Common myeloid progenitor, CD34-positive (primary cell): ENCODE data around the gene TAF11L11.
"Not testable (repeated sequence)": the region's sequence is repeated elsewhere in the genome, so short reads cannot be mapped to it uniquely, and the experiment has no call there.

Source experiments
- CTCF ChIA-PET: fragments of 350-600 bp; sonication (Branson Sonifier 250); formaldehyde crosslinking; loops from one replicate; lab custom pipeline; 2021; ENCODE audit warnings: antibody characterized with exemption; lab: Charles Lee
- POLR2A ChIA-PET: fragments of 350-600 bp; sonication (Branson Sonifier 250); formaldehyde crosslinking; loops from one replicate; lab custom pipeline; 2021; ENCODE audit warnings: antibody characterized with exemption; lab: Charles Lee
- DNase-seq, 3 donors: peaks; one replicate each; pipeline versions ENCODE4 v3.0.0 to v3.0.0-alpha.2; 2013
- H3K27ac ChIP-seq, 2 experiments: 1 replicate in 1 of 2; 2 replicates in 1 of 2; pipeline ENCODE4 v1.7.0; 2013; ENCODE audit warnings: inconsistent platforms in 2 of 2, low read length in 2 of 2, mild to moderate bottlenecking in 2 of 2, low read depth in 1 of 2, moderate library complexity in 1 of 2; ENCODE audit not compliant: severe bottlenecking in 2 of 2, insufficient read depth in 1 of 2, poor library complexity in 1 of 2
- H3K27me3 ChIP-seq, 5 experiments: replicated peaks in 2 of 5; 1 replicate in 3 of 5; 2 replicates in 2 of 5; pipeline versions ENCODE4 v1.6.1 to v1.7.0; 2013; ENCODE audit warnings: low read length in 4 of 5, mild to moderate bottlenecking in 2 of 5, moderate library complexity in 2 of 5, inconsistent platforms in 1 of 5; ENCODE audit not compliant: insufficient read depth in 5 of 5, control insufficient read depth in 4 of 5
- H3K36me3 ChIP-seq, 4 experiments: 1 replicate in 2 of 4; 2 replicates in 2 of 4; pipeline versions ENCODE4 v1.6.1 to v1.7.0; 2013; ENCODE audit warnings: low read length in 3 of 4, control low read depth in 1 of 4, mild to moderate bottlenecking in 1 of 4; ENCODE audit not compliant: control insufficient read depth in 4 of 4, insufficient read depth in 4 of 4
- H3K4me1 ChIP-seq, 4 experiments: 1 replicate in 3 of 4; 2 replicates in 1 of 4; pipeline versions ENCODE4 v1.6.1 to v1.7.1; 2013; ENCODE audit warnings: low read length in 3 of 4, mild to moderate bottlenecking in 3 of 4, control low read depth in 1 of 4, inconsistent platforms in 1 of 4, moderate library complexity in 1 of 4; ENCODE audit not compliant: control insufficient read depth in 4 of 4, insufficient read depth in 4 of 4; ENCODE audit errors: control extremely low read depth in 1 of 4
- H3K4me3 ChIP-seq, 7 experiments: 1 replicate in 4 of 7; 2 replicates in 3 of 7; pipeline versions ENCODE4 v1.5.1 to v1.7.0; 2013; ENCODE audit warnings: mild to moderate bottlenecking in 7 of 7, low read length in 6 of 7, moderate library complexity in 6 of 7, inconsistent platforms in 2 of 7, low read depth in 2 of 7, control low read depth in 1 of 7; ENCODE audit not compliant: insufficient read depth in 4 of 7, control insufficient read depth in 1 of 7; ENCODE audit errors: extremely low read depth in 1 of 7
- H3K9me3 ChIP-seq, 5 experiments: 1 replicate in 4 of 5; 2 replicates in 1 of 5; pipeline versions ENCODE4 v1.6.1 to v1.7.1; 2013; ENCODE audit warnings: low read length in 4 of 5, mild to moderate bottlenecking in 2 of 5, inconsistent platforms in 1 of 5, low read depth in 1 of 5, moderate library complexity in 1 of 5; ENCODE audit not compliant: control insufficient read depth in 4 of 5, insufficient read depth in 2 of 5; ENCODE audit errors: control extremely low read depth in 1 of 5
- WGBS: methylation state at CpG from one replicate; pipeline ENCODE4 v1.1.5; 2013; ENCODE audit not compliant: insufficient coverage; 5-methylcytosine and 5-hydroxymethylcytosine counted together

TAF11L11 gene

DNA sequence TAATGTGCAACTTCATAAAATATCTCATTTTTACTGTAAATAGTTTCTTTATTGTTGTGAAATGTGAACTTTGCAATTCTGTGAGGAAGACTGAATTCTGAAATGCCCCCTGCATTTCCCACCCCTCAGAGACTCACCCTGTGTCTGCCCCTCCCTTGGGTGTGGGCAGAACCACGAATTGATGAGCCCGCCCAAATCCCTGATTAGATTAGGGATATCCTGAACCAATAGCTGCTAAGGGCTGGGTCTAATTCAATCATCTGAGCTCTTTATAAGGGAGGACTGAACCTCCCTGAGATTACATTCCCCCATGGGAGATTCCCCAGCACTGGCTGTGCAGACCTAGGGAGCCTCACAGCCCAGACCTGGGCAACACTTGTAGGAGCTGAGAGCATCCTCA, 6.1 kb downstream of the TAF11L11 start, which contains the start of gene TAF11L12:
Gene TAF11L12 (plus strand): TSS at position 301 of the 400 bp plus-strand sequence.
- CTCF ChIA-PET, DNase-seq, H3K27me3 ChIP-seq, H3K9me3 ChIP-seq, H3K27ac ChIP-seq, H3K4me1 ChIP-seq, H3K4me3 ChIP-seq, POLR2A ChIA-PET, H3K36me3 ChIP-seq: not testable (repeated sequence)
- WGBS, result 100% methylated on average over 2 of the region's 2 CpGs

GRCh38 chr5:17614872-17615605, 11.1 kb downstream of the TAF11L11 start:
- ChIA-PET POLR2A (no interaction called here), CTCF (no interaction called here)
- Histone ChIP-seq H3K9me3 (no peaks in the 10 kb centered on the region), H3K27ac (no peak overlapping the region), H3K4me3 (no peak overlapping the region), H3K27me3 (no peaks in the 10 kb centered on the region), H3K4me1 (no peaks in the 10 kb centered on the region), H3K36me3 (no peaks in the 10 kb centered on the region)
- 96% methylated on average over 13 of the region's 17 CpGs for WGBS
- no peak for DNase-seq

GRCh38 chr5:17619354-17619753, 15.4 kb downstream of the TAF11L11 start:
- DNase-seq, result no peak
- H3K36me3 ChIP-seq, result no peaks in the 10 kb centered on the region
- POLR2A ChIA-PET, result no interaction called here
- no peak overlapping the region for H3K4me3 ChIP-seq
- no peak overlapping the region for H3K27ac ChIP-seq
- H3K9me3 ChIP-seq, result peaks cover 0 to 2% (median 0%) of the 10 kb centered on the region in 5 experiments
- CTCF ChIA-PET, result interaction anchor here (0.5 kb wide), 1 partner anchor 653 kb away, joined by 3 read pairs; no protein-coding TSS in a partner anchor
- no CpG with 5 or more reads among the region's 3 CpGs for WGBS
- no peaks in the 10 kb centered on the region for H3K27me3 ChIP-seq
- H3K4me1 ChIP-seq, result no peaks in the 10 kb centered on the region

GRCh38 chr5:17620627-17621026, 16.6 kb downstream of the TAF11L11 start:
- ChIA-PET CTCF (no interaction called here), POLR2A (no interaction called here)
- H3K36me3 ChIP-seq, result no peaks in the 10 kb centered on the region
- DNase-seq, result no peak
- no peak overlapping the region for H3K27ac ChIP-seq
- WGBS, result 94% methylated on average over 15 of the region's 17 CpGs
- no peak overlapping the region for H3K4me3 ChIP-seq
- H3K27me3 ChIP-seq, result no peaks in the 10 kb centered on the region
- H3K9me3 ChIP-seq, result peaks cover 0 to 2% (median 0%) of the 10 kb centered on the region in 5 experiments
- H3K4me1 ChIP-seq, result no peaks in the 10 kb centered on the region

GRCh38 chr5:17625686-17626085, 21.7 kb downstream of the TAF11L11 start:
- CTCF ChIA-PET, result no interaction called here
- POLR2A ChIA-PET, result no interaction called here

GRCh38 chr5:17631788-17632187, 27.8 kb downstream of the TAF11L11 start, which contains the start of gene TAF11L13:
TSS of gene TAF11L13 (plus strand) at chr5:17632088.
- CTCF ChIA-PET, DNase-seq: not testable (repeated sequence)
- no CpG with 5 or more reads among the region's 12 CpGs for WGBS

More at GRCh38 chr5:17625686-17626085, 21.7 kb downstream of the TAF11L11 start:
- no peaks in the 10 kb centered on the region for H3K36me3 ChIP-seq
- no peaks in the 10 kb centered on the region for H3K4me1 ChIP-seq
- H3K27me3 ChIP-seq, result no peaks in the 10 kb centered on the region
- WGBS, result 96% methylated on average over 10 of the region's 11 CpGs
- DNase-seq, result no peak
- peaks cover 0 to 1% (median 0%) of the 10 kb centered on the region in 5 experiments for H3K9me3 ChIP-seq
- no peak overlapping the region for H3K4me3 ChIP-seq
- H3K27ac ChIP-seq, result no peak overlapping the region

DNA sequence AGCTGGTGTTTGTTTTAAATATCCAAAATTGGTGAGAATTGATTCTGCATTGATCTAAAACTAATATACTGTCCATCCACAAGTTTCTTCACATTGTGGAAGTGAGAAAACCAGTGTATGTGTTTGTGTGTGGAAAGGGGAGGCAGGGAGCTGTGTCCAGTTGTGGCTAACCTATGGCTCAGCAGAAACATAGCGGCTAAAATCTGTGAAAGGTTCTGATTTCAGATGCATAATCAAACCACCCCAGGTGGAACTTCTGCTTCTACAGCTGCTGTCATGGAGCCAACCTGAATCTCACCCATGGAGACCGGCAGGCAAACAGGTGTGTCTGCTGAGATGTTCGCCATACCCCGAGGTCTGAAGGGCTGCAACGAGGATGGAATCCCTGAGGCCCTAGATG, 30.2 kb downstream of the TAF11L11 start, which contains the start of gene TAF11L14:
Gene TAF11L14 (plus strand): TSS at position 301 of the 400 bp plus-strand sequence.
- CTCF ChIA-PET, result no interaction called here
- Histone ChIP-seq H3K27me3 (no peaks in the 10 kb centered on the region), H3K27ac (no peak within 1 kb of the TSS), H3K4me1 (no peaks in the 10 kb centered on the region), H3K36me3 (no peaks in the 10 kb centered on the region), H3K4me3 (no peak within 1 kb of the TSS), H3K9me3 (peaks cover 0 to 3% (median 0%) of the 10 kb centered on the region in 5 experiments)
- POLR2A ChIA-PET, result no interaction called here
- no peak for DNase-seq
- 98% methylated on average over 5 of the region's 5 CpGs for WGBS

More at GRCh38 chr5:17631788-17632187, 27.8 kb downstream of the TAF11L11 start, which contains the start of gene TAF11L13:
- H3K27me3 ChIP-seq, H3K4me3 ChIP-seq, H3K36me3 ChIP-seq, H3K4me1 ChIP-seq, H3K27ac ChIP-seq, POLR2A ChIA-PET, H3K9me3 ChIP-seq: not testable (repeated sequence)
